Measurements from ENCODE around the gene PIGS. TPM values are rescaled to one million over a fixed set of nuclear protein-coding genes. Genes with fewer than 3 reads are reported as not detected.
"Not testable (repeated sequence)": the region's sequence is repeated elsewhere in the genome, so short reads cannot be mapped to it uniquely, and the experiment has no call there.

Gene PIGS
- total RNA-seq, 1 donor from 2014 or later = 71.5 TPM

- no peaks in the 10 kb centered on the region for H3K9me3 Mint-ChIP-seq (ENCODE audit: unreplicated experiment)
- Histone ChIP-seq H3K4me1 (ENCODE audit: insufficient read depth, low read length) (no peaks in the 10 kb centered on the region), H3K9me3 (ENCODE audit: insufficient read depth, low read depth, low read length) (no peaks in the 10 kb centered on the region), H3K4me3 (ENCODE audit: insufficient read depth, low read depth, low read length) (no peak overlapping the region), H3K79me2 (ENCODE audit: insufficient read depth, low read length) (no peaks in the 10 kb centered on the region), H3K27ac (ENCODE audit: low read depth, low read length) (no peak overlapping the region), H3K27me3 (ENCODE audit: insufficient read depth, low read length) (no peaks in the 10 kb centered on the region), H2AFZ (ENCODE audit: low read depth, low read length) (no peak overlapping the region), H3K36me3 (ENCODE audit: insufficient read depth, low read length) (peaks cover 26% of the 10 kb centered on the region), H3K4me2 (ENCODE audit: low read length) (peak overlapping the region; percentile 82), H4K20me1 (ENCODE audit: insufficient read depth, low read length) (peaks cover 4% of the 10 kb centered on the region), H3K9ac (ENCODE audit: low read length) (no peak overlapping the region)
- no peak overlapping the region for H3K4me3 Mint-ChIP-seq (ENCODE audit: unreplicated experiment)
- DNase-seq (ENCODE audit: low read depth) (no peak), FAIRE-seq (no peak)
- TF ChIP-seq, protein P1, sequence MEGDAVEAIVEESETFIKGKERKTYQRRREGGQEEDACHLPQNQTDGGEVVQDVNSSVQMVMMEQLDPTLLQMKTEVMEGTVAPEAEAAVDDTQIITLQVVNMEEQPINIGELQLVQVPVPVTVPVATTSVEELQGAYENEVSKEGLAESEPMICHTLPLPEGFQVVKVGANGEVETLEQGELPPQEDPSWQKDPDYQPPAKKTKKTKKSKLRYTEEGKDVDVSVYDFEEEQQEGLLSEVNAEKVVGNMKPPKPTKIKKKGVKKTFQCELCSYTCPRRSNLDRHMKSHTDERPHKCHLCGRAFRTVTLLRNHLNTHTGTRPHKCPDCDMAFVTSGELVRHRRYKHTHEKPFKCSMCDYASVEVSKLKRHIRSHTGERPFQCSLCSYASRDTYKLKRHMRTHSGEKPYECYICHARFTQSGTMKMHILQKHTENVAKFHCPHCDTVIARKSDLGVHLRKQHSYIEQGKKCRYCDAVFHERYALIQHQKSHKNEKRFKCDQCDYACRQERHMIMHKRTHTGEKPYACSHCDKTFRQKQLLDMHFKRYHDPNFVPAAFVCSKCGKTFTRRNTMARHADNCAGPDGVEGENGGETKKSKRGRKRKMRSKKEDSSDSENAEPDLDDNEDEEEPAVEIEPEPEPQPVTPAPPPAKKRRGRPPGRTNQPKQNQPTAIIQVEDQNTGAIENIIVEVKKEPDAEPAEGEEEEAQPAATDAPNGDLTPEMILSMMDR (IDR thresholded peaks at IDR 0.05; ENCODE audit: insufficient read depth, low read depth, low read length) = no peak
- peaks cover 7% of the 10 kb centered on the region for H3K27me3 Mint-ChIP-seq (ENCODE audit: low read depth, unreplicated experiment)
- H3K36me3 Mint-ChIP-seq (ENCODE audit: low read depth, unreplicated experiment) = peaks cover 17% of the 10 kb centered on the region
- peaks cover 5% of the 10 kb centered on the region for H3K4me1 Mint-ChIP-seq (ENCODE audit: low read depth, unreplicated experiment)
- no peak overlapping the region for H3K27ac Mint-ChIP-seq (ENCODE audit: unreplicated experiment)
These were observed 6.1 kb upstream of the PIGS start for GRCh38 chr17:28577466-28577824.

GRCh38 chr17:28576758-28577465 is 5.6 kb upstream of the PIGS start, which contains the start of gene ALDOC:
ALDOC (minus strand) TSS chr17:28576895; CDS start chr17:28575532, 1,363 bp downstream.
- peaks cover 21% of the 10 kb centered on the region for H3K36me3 ChIP-seq (ENCODE audit: insufficient read depth, low read length)
- DNase-seq (ENCODE audit: low read depth) (peak; percentile 73), FAIRE-seq (no peak)
- Mint-ChIP-seq H3K4me1 (ENCODE audit: low read depth, unreplicated experiment) (peaks cover 5% of the 10 kb centered on the region), H3K27me3 (ENCODE audit: low read depth, unreplicated experiment) (peaks cover 7% of the 10 kb centered on the region), H3K36me3 (ENCODE audit: low read depth, unreplicated experiment) (peaks cover 17% of the 10 kb centered on the region), H3K9me3 (ENCODE audit: unreplicated experiment) (no peaks in the 10 kb centered on the region), H3K27ac (ENCODE audit: unreplicated experiment) (peak within 1 kb of the TSS; percentile 66), H3K4me3 (ENCODE audit: unreplicated experiment) (peak within 1 kb of the TSS; percentile 77)
- no peak within 1 kb of the TSS for H3K27ac ChIP-seq (ENCODE audit: low read depth, low read length)
- no peaks in the 10 kb centered on the region for H3K9me3 ChIP-seq (ENCODE audit: insufficient read depth, low read depth, low read length)
- peak within 1 kb of the TSS; percentile 78 for H2AFZ ChIP-seq (ENCODE audit: low read depth, low read length)
- peaks cover 4% of the 10 kb centered on the region for H4K20me1 ChIP-seq (ENCODE audit: insufficient read depth, low read length)
- no peak within 1 kb of the TSS for H3K4me3 ChIP-seq (ENCODE audit: insufficient read depth, low read depth, low read length)
- no peak for TF ChIP-seq EZH2 (IDR thresholded peaks at IDR 0.05; ENCODE audit: insufficient read depth, low read length)
- TF ChIP-seq, protein P1 (IDR thresholded peaks at IDR 0.05; ENCODE audit: insufficient read depth, low read depth, low read length) = no peak
- peaks cover 3% of the 10 kb centered on the region for H3K4me1 ChIP-seq (ENCODE audit: insufficient read depth, low read length)
- H3K79me2 ChIP-seq (ENCODE audit: insufficient read depth, low read length) = no peaks in the 10 kb centered on the region
- H3K4me2 ChIP-seq (ENCODE audit: low read length) = peak within 1 kb of the TSS; percentile 82
- no peak within 1 kb of the TSS for H3K9ac ChIP-seq (ENCODE audit: low read length)
- no peaks in the 10 kb centered on the region for H3K27me3 ChIP-seq (ENCODE audit: insufficient read depth, low read length)

- H3K27me3 ChIP-seq (ENCODE audit: insufficient read depth, low read length); H3K4me1 Mint-ChIP-seq (ENCODE audit: low read depth, unreplicated experiment); H3K9me3 Mint-ChIP-seq (ENCODE audit: unreplicated experiment); H3K79me2 ChIP-seq (ENCODE audit: insufficient read depth, low read length); DNase-seq (ENCODE audit: low read depth); H3K9me3 ChIP-seq (ENCODE audit: insufficient read depth, low read depth, low read length); H3K9ac ChIP-seq (ENCODE audit: low read length); H3K4me1 ChIP-seq (ENCODE audit: insufficient read depth, low read length); H3K4me3 ChIP-seq (ENCODE audit: insufficient read depth, low read depth, low read length); FAIRE-seq; H3K4me2 ChIP-seq (ENCODE audit: low read length); H4K20me1 ChIP-seq (ENCODE audit: insufficient read depth, low read length); H2AFZ ChIP-seq (ENCODE audit: low read depth, low read length); H3K27ac ChIP-seq (ENCODE audit: low read depth, low read length); H3K27me3 Mint-ChIP-seq (ENCODE audit: low read depth, unreplicated experiment): not testable (repeated sequence)
- Mint-ChIP-seq H3K4me3 (ENCODE audit: unreplicated experiment) (peak overlapping the region; percentile 77), H3K27ac (ENCODE audit: unreplicated experiment) (peak overlapping the region; percentile 66), H3K36me3 (ENCODE audit: low read depth, unreplicated experiment) (peaks cover 17% of the 10 kb centered on the region)
- peaks cover 21% of the 10 kb centered on the region for H3K36me3 ChIP-seq (ENCODE audit: insufficient read depth, low read length)
These were observed 4.7 kb upstream of the PIGS start for GRCh38 chr17:28576016-28576415.
